ENCODE data around the gene VILL. TPM values are rescaled to one million over a fixed set of nuclear protein-coding genes. Genes with fewer than 3 reads are reported as not detected.

The VILL gene
- polyA plus RNA-seq, 2 of the 4 experiments (the other 2 are of a cell fraction): 0.05 to 0.22 TPM

- Histone ChIP-seq H3K9me3 (no peaks in the 10 kb centered on the region), H3K4me2 (no peak overlapping the region), H3K4me3 (no peak overlapping the region), H3K4me1 (peaks cover 13% of the 10 kb centered on the region), H3K27ac (no peak overlapping the region)
- CTCF ChIA-PET: interaction anchor here (0.8 to 4.2 kb wide), 6 partner anchors 13 to 153 kb away, joined by 3 to 16 read pairs (median 4); no protein-coding TSS in a partner anchor
- no peak for ATAC-seq
- DNase-seq (ENCODE audit: low read depth in 1 of 2, low spot score in 1 of 2): no peak
- TF ChIP-seq MAX (IDR thresholded peaks at IDR 0.05): no peak
- TF ChIP-seq MYC (IDR thresholded peaks at IDR 0.05; ENCODE audit: borderline replicate concordance, low read length): no peak
- no peak for TF ChIP-seq EP300 (IDR thresholded peaks at IDR 0.05)
- TF ChIP-seq FOSB (CRISPR knock-in tag; IDR thresholded peaks at IDR 0.05): no peak
- TF ChIP-seq ELK1 (IDR thresholded peaks at IDR 0.05; ENCODE audit: low read depth, low read length): no peak
- TF ChIP-seq EHF (CRISPR knock-in tag; IDR thresholded peaks at IDR 0.05): no peak
- TF ChIP-seq CBX8 (IDR thresholded peaks at IDR 0.05): no peak
- TF ChIP-seq CHD2 (IDR thresholded peaks at IDR 0.05; ENCODE audit: low read length, partially characterized antibody): no peak
- no peak for TF ChIP-seq PBX3 (IDR thresholded peaks at IDR 0.05)
- no peak for TF ChIP-seq JUNB (IDR thresholded peaks at IDR 0.05)
- no peak for TF ChIP-seq RAD21 (conservative IDR thresholded peaks at IDR 0.05 in 1 of 2, IDR thresholded peaks at IDR 0.05 in 1 of 2)
- TF ChIP-seq RCOR1 (IDR thresholded peaks at IDR 0.05; ENCODE audit: low read depth, low read length): no peak
- TF ChIP-seq JUN (IDR thresholded peaks at IDR 0.05): no peak
- no peak for TF ChIP-seq HOXA7 (CRISPR knock-in tag; IDR thresholded peaks at IDR 0.05)
- TF ChIP-seq POLR2A (IDR thresholded peaks at IDR 0.05; ENCODE audit: low read length): no peak
- POLR2A ChIA-PET: no interaction called here
- FAIRE-seq: no peak
- 90% methylated on average over 7 of the region's 7 CpGs for WGBS (ENCODE audit: missing lambda C conversion rate)
These were observed 20.9 kb upstream of the VILL start for GRCh38 chr3:37969596-37970100.

- Histone ChIP-seq H3K4me3 (no peak overlapping the region), H3K27ac (no peak overlapping the region), H3K4me2 (no peak overlapping the region), H3K9me3 (no peaks in the 10 kb centered on the region), H3K4me1 (peaks cover 2% of the 10 kb centered on the region; the same call in 1 of the 3 replicates)
- TF ChIP-seq HOXA7 (CRISPR knock-in tag; IDR thresholded peaks at IDR 0.05): no peak
- TF ChIP-seq KDM5A (IDR thresholded peaks at IDR 0.05): no peak
- no peak for TF ChIP-seq HOXB5 (CRISPR knock-in tag; IDR thresholded peaks at IDR 0.05)
- TF ChIP-seq NPAS2 (CRISPR knock-in tag; IDR thresholded peaks at IDR 0.05; ENCODE audit: borderline replicate concordance): no peak
- no peak for TF ChIP-seq SREBF2 (IDR thresholded peaks at IDR 0.05)
- no peak for TF ChIP-seq ZC3H11A (IDR thresholded peaks at IDR 0.05)
- TF ChIP-seq RNF2 (IDR thresholded peaks at IDR 0.05; ENCODE audit: borderline replicate concordance, low read depth): no peak
- TF ChIP-seq TFCP2L1 (CRISPR knock-in tag; IDR thresholded peaks at IDR 0.05): no peak
- no peak for TF ChIP-seq PHF8 (IDR thresholded peaks at IDR 0.05; ENCODE audit: borderline replicate concordance, low read depth)
- TF ChIP-seq REST (IDR thresholded peaks at IDR 0.05): no peak
- no peak for TF ChIP-seq MYC (IDR thresholded peaks at IDR 0.05; ENCODE audit: borderline replicate concordance, low read length)
- no peak for TF ChIP-seq MAX (IDR thresholded peaks at IDR 0.05)
- TF ChIP-seq ESRRA (IDR thresholded peaks at IDR 0.05; ENCODE audit: borderline replicate concordance, low read length): no peak
- no peak for FAIRE-seq
- 85% methylated on average over 5 of the region's 5 CpGs for WGBS (ENCODE audit: missing lambda C conversion rate)
- DNase-seq (ENCODE audit: low read depth in 1 of 2, low spot score in 1 of 2): no peak
- ATAC-seq: no peak
- CTCF ChIA-PET: interaction anchor here (0.7 to 1.5 kb wide), 3 partner anchors 26 to 373 kb away, joined by 3 read pairs; no protein-coding TSS in a partner anchor
- POLR2A ChIA-PET: no interaction called here
These were observed 19.8 kb upstream of the VILL start for GRCh38 chr3:37970802-37971201.
